H1 (cell line): ENCODE results near the gene RANBP17. TPM values are rescaled to one million over a fixed set of nuclear protein-coding genes. Genes with fewer than 3 reads are reported as not detected.

ENCODE experiments used
- CTCF ChIA-PET: fragments of 300-600 bp; sonication (Branson Sonifier 250); formaldehyde crosslinking; loops from one replicate; lab custom pipeline; 2021; ENCODE audit not compliant: partially characterized antibody; lab: Charles Lee
- POLR2A ChIA-PET: fragments of 300-600 bp; sonication (Branson Sonifier 250); formaldehyde crosslinking; loops from one replicate; lab custom pipeline; 2021; ENCODE audit warnings: inconsistent platforms; ENCODE audit not compliant: partially characterized antibody; lab: Charles Lee
- DNase-seq, 2 experiments: peaks; one replicate each; pipeline versions ENCODE4 v3.0.0 to v3.0.0-alpha.2; 2010 to 2022; ENCODE audit warnings: low spot score in 2 of 2, low read depth in 1 of 2, mixed read lengths in 1 of 2
- FAIRE-seq: peaks from 2 replicates; lab custom pipeline; 2011; peaks lifted over from hg19 to GRCh38; lab: Jason Lieb, UNC
- H2AFZ ChIP-seq: 2 replicates; pipeline ENCODE4 v1.8.1; 2012; ENCODE audit warnings: low read length, inconsistent platforms
- H2AK5ac ChIP-seq: 2 replicates; pipeline ENCODE4 v1.6.1; 2013; ENCODE audit warnings: low read depth, low read length
- H2BK120ac ChIP-seq: replicated peaks from 2 replicates; pipeline ENCODE3; 2013; ENCODE audit warnings: low read depth, low read length, inconsistent platforms
- H2BK12ac ChIP-seq: 2 replicates; pipeline ENCODE4 v1.6.1; 2013; ENCODE audit warnings: low read depth, low read length
- H2BK15ac ChIP-seq: 2 replicates; pipeline ENCODE4 v1.6.1; 2013; ENCODE audit warnings: low read length
- H2BK20ac ChIP-seq: 2 replicates; pipeline ENCODE4 v1.6.1; 2013; ENCODE audit warnings: low read length
- H2BK5ac ChIP-seq: 2 replicates; pipeline ENCODE4 v1.6.1; 2013; ENCODE audit warnings: low read depth, low read length
- H3K14ac ChIP-seq: 2 replicates; pipeline ENCODE4 v1.6.1; 2013; ENCODE audit warnings: inconsistent platforms; ENCODE audit not compliant: insufficient read length
- H3K18ac ChIP-seq: 2 replicates; pipeline ENCODE4 v1.6.1; 2013; ENCODE audit warnings: low read length; ENCODE audit errors: extremely low read depth
- H3K23ac ChIP-seq: 2 replicates; pipeline ENCODE4 v1.6.1; 2013; ENCODE audit warnings: inconsistent platforms; ENCODE audit not compliant: insufficient read length
- H3K23me2 ChIP-seq: 2 replicates; pipeline ENCODE4 v1.6.1; 2013; ENCODE audit warnings: low read depth, low read length
- H3K27ac ChIP-seq: 2 replicates; pipeline ENCODE4 v1.6.1; 2011; ENCODE audit warnings: low read depth, low read length, inconsistent platforms
- H3K27me3 ChIP-seq, 4 experiments: replicated peaks in 1 of 4; 1 replicate in 1 of 4; 2 replicates in 3 of 4; pipeline versions ENCODE4 v1.6.1 to v1.8.1; 2011 to 2013; ENCODE audit warnings: low read length in 3 of 4, mild to moderate bottlenecking in 3 of 4, inconsistent platforms in 2 of 4, mixed read lengths in 2 of 4, moderate library complexity in 1 of 4; ENCODE audit not compliant: control insufficient read depth in 3 of 4, insufficient read depth in 3 of 4; ENCODE audit errors: extremely low read depth in 1 of 4
- H3K36me3 ChIP-seq, 4 experiments: 2 replicates each; pipeline versions ENCODE4 v1.6.1 to v1.8.1; 2011 to 2013; ENCODE audit warnings: mild to moderate bottlenecking in 4 of 4, low read length in 3 of 4, moderate library complexity in 2 of 4, control low read depth in 1 of 4, inconsistent platforms in 1 of 4; ENCODE audit not compliant: insufficient read depth in 4 of 4, control insufficient read depth in 2 of 4
- H3K4ac ChIP-seq: replicated peaks from 2 replicates; pipeline ENCODE3; 2013; ENCODE audit warnings: low read length, low read depth, mixed read lengths, inconsistent platforms; ENCODE audit not compliant: insufficient read length
- H3K4me1 ChIP-seq, 4 experiments: replicated peaks in 1 of 4; 1 replicate in 1 of 4; 2 replicates in 3 of 4; pipeline versions ENCODE4 v1.6.1 to v1.8.1; 2011 to 2013; ENCODE audit warnings: low read length in 3 of 4, inconsistent platforms in 2 of 4, mixed read lengths in 1 of 4; ENCODE audit not compliant: insufficient read depth in 4 of 4, control insufficient read depth in 3 of 4
- H3K4me2 ChIP-seq, 2 experiments: 2 replicates each; pipeline versions ENCODE4 v1.6.1 to v1.8.1; 2011 to 2013; ENCODE audit warnings: low read depth in 2 of 2, low read length in 2 of 2, control low read depth in 1 of 2, inconsistent platforms in 1 of 2, mild to moderate bottlenecking in 1 of 2; ENCODE audit not compliant: insufficient read depth in 1 of 2
- H3K4me3 ChIP-seq, 4 experiments: fragments of 200-600, 300-600 bp in 1 of 4; sonication (generic), shearing (Covaris generic), sonication (Bioruptor Twin) in 1 of 4; 2 replicates each; pipeline versions ENCODE4 v1.5.1 to v1.8.1; 2011 to 2016; ENCODE audit warnings: low read length in 4 of 4, low read depth in 3 of 4, control low read depth in 2 of 4, inconsistent platforms in 2 of 4, mild to moderate bottlenecking in 2 of 4, mixed read lengths in 1 of 4, moderate library complexity in 1 of 4; ENCODE audit not compliant: insufficient read depth in 2 of 4; ENCODE audit errors: extremely low read depth in 1 of 4
- H3K56ac ChIP-seq: replicated peaks from 2 replicates; pipeline ENCODE3; 2013; ENCODE audit warnings: low read depth, mild to moderate bottlenecking, mixed read lengths, low read length, inconsistent platforms; ENCODE audit not compliant: insufficient read length
- H3K79me1 ChIP-seq: 2 replicates; pipeline ENCODE4 v1.6.1; 2013; ENCODE audit warnings: low read depth, low read length, control low read depth
- H3K79me2 ChIP-seq, 2 experiments: 2 replicates each; pipeline versions ENCODE4 v1.6.1 to v1.8.1; 2012 to 2013; ENCODE audit warnings: low read length in 2 of 2, mild to moderate bottlenecking in 2 of 2, inconsistent platforms in 1 of 2; ENCODE audit not compliant: insufficient read depth in 2 of 2, control insufficient read depth in 1 of 2
- H3K9ac ChIP-seq, 4 experiments: replicated peaks in 1 of 4; 1 replicate in 1 of 4; 2 replicates in 3 of 4; pipeline versions ENCODE4 v1.6.1 to v1.8.1; 2011 to 2013; ENCODE audit warnings: low read depth in 3 of 4, low read length in 3 of 4, control low read depth in 2 of 4, mild to moderate bottlenecking in 2 of 4, moderate library complexity in 2 of 4, inconsistent platforms in 1 of 4; ENCODE audit errors: extremely low read depth in 1 of 4
- H3K9me3 ChIP-seq, 2 experiments: 2 replicates each; pipeline versions ENCODE4 v1.6.1 to v1.8.1; 2012 to 2013; ENCODE audit warnings: mild to moderate bottlenecking in 2 of 2, moderate library complexity in 2 of 2, control low read depth in 1 of 2, inconsistent platforms in 1 of 2, low read depth in 1 of 2, low read length in 1 of 2, mixed read lengths in 1 of 2; ENCODE audit not compliant: insufficient read depth in 2 of 2
- H4K20me1 ChIP-seq, 2 experiments: replicated peaks in 1 of 2; 2 replicates each; pipeline versions ENCODE3 to v1.8.1; 2011 to 2013; ENCODE audit warnings: inconsistent platforms in 2 of 2, low read length in 2 of 2, mild to moderate bottlenecking in 1 of 2; ENCODE audit not compliant: insufficient read depth in 2 of 2, control insufficient read depth in 1 of 2
- H4K5ac ChIP-seq: 2 replicates; pipeline ENCODE4 v1.6.1; 2013; ENCODE audit warnings: low read length, low read depth, mixed read lengths, inconsistent platforms; ENCODE audit not compliant: insufficient read length
- H4K8ac ChIP-seq: 2 replicates; pipeline ENCODE4 v1.8.0; 2013; ENCODE audit warnings: mild to moderate bottlenecking, moderate library complexity, low read length, inconsistent platforms; ENCODE audit not compliant: insufficient read depth; ENCODE audit errors: extremely low read depth
- H4K91ac ChIP-seq: replicated peaks from 2 replicates; pipeline ENCODE3; 2013; ENCODE audit warnings: low read length, mixed read lengths, inconsistent platforms; ENCODE audit not compliant: insufficient read length
- TEAD4 ChIP-seq: IDR thresholded peaks from 2 replicates; pipeline ENCODE4 v1.6.1; 2012; ENCODE audit warnings: low read depth, low read length, inconsistent platforms, mixed read lengths
- WGBS, 2 experiments: shearing (Covaris generic) in 1 of 2; methylation state at CpG; one replicate each; pipeline versions ENCODE4 v1.1.6 to v1.1.7; 2013 to 2015; ENCODE audit warnings: low lambda C conversion rate in 2 of 2, mixed read lengths in 2 of 2, inconsistent platforms in 1 of 2, low coverage in 1 of 2, missing lambda C conversion rate in 1 of 2; ENCODE audit not compliant: insufficient replicate concordance in 2 of 2, insufficient coverage in 1 of 2, insufficient read length in 1 of 2; ENCODE audit errors: extremely low coverage in 1 of 2, missing lambda C conversion rate in 1 of 2; 5-methylcytosine and 5-hydroxymethylcytosine counted together
- polyA plus RNA-seq, 7 experiments: library from polyadenylated mRNA; depleted of rRNA in 3 of 7; stranded (reverse) in 5 of 7; unstranded in 2 of 7; fragments of >200 nt in 5 of 7; fragments of 200-250 nt in 2 of 7; gene quantifications; 1 replicate in 5 of 7; 2 replicates in 1 of 7; 4 replicates in 1 of 7; pipeline versions ENCODE4 v1.2.1 to v1.2.3, GENCODE V29; 2011 to 2013; ENCODE audit warnings: missing spikeins in 2 of 7, mixed read lengths in 2 of 7
- total RNA-seq: library from RNA; stranded (reverse); fragmentation: NEBNext Ultra II Directional; extraction: Animal tissue kit (Norgen Biotek cat#: 25700); gene quantifications from 2 replicates; pipeline ENCODE4 v1.2.1, GENCODE V29; 2021
- TF ChIP-seq, protein P1 (sequence below), 3 experiments: IDR thresholded peaks; 1 replicate in 2 of 3; 2 replicates in 1 of 3; pipeline versions ENCODE4 v1.5.1 to v1.6.1; 2011; ENCODE audit warnings: low read length in 3 of 3, mild to moderate bottlenecking in 3 of 3, inconsistent platforms in 2 of 3, low read depth in 1 of 3, moderate library complexity in 1 of 3; ENCODE audit not compliant: insufficient read depth in 1 of 3; ENCODE audit errors: control extremely low read depth in 1 of 3

Gene RANBP17
- total and polyA plus RNA-seq, 2 of the 8 experiments (the other 6 are each of a cell fraction or from before 2014, with no cell fraction given) = 8.6 to 21.3 TPM

DNA sequence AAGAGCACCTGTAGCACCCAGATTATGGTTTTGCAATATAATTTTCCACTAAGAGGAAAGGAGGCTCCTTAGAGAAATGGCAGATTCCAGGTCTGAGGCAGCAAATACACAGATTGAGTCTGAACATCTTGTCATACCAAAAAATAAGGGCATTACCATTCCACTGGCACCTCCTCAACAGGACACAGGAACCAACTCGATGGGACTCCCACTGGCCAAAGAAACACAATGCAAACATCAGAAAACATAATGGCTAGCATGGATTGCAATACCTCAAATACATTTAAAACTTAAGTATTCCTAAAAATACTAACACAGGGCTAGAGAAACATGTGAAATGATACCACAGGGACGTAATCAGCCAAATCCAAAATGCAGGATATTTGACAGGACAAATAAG is 12.4 kb upstream of the RANBP17 start:
- Histone ChIP-seq H3K18ac (no peak overlapping the region), H2BK20ac (no peak overlapping the region), H2BK12ac (no peak overlapping the region), H3K23ac (no peak overlapping the region), H4K5ac (no peak overlapping the region), H2AK5ac (no peak overlapping the region), H3K9me3 (no peaks in the 10 kb centered on the region), H3K79me1 (no peaks in the 10 kb centered on the region), H2BK15ac (no peak overlapping the region), H3K4me1 (no peaks in the 10 kb centered on the region), H2BK120ac (no peak overlapping the region), H4K20me1 (no peaks in the 10 kb centered on the region), H3K27me3 (no peaks in the 10 kb centered on the region), H3K14ac (no peak overlapping the region), H3K4me3 (no peak overlapping the region), H4K91ac (no peak overlapping the region), H3K23me2 (no peaks in the 10 kb centered on the region; the same call in 1 of the 2 replicates), H2BK5ac (no peak overlapping the region), H3K36me3 (no peaks in the 10 kb centered on the region), H3K27ac (no peak overlapping the region), H3K4me2 (no peak overlapping the region), H3K56ac (no peak overlapping the region), H4K8ac (no peak overlapping the region), H3K9ac (no peak overlapping the region), H2AFZ (no peak overlapping the region), H3K79me2 (no peaks in the 10 kb centered on the region), H3K4ac (no peak overlapping the region)
- DNase-seq (no peak), FAIRE-seq (peak; percentile 58)
- CTCF ChIA-PET = interaction anchor here (0.9 to 1.0 kb wide), 2 partner anchors 16 to 182 kb away, joined by 3 read pairs; no protein-coding TSS in a partner anchor
- POLR2A ChIA-PET = no interaction called here
- WGBS, 2 experiments = 82% methylated on average over 2 of the region's 2 CpGs; no CpG with 5 or more reads in 1 of the 2 experiments
- TF ChIP-seq, protein P1, sequence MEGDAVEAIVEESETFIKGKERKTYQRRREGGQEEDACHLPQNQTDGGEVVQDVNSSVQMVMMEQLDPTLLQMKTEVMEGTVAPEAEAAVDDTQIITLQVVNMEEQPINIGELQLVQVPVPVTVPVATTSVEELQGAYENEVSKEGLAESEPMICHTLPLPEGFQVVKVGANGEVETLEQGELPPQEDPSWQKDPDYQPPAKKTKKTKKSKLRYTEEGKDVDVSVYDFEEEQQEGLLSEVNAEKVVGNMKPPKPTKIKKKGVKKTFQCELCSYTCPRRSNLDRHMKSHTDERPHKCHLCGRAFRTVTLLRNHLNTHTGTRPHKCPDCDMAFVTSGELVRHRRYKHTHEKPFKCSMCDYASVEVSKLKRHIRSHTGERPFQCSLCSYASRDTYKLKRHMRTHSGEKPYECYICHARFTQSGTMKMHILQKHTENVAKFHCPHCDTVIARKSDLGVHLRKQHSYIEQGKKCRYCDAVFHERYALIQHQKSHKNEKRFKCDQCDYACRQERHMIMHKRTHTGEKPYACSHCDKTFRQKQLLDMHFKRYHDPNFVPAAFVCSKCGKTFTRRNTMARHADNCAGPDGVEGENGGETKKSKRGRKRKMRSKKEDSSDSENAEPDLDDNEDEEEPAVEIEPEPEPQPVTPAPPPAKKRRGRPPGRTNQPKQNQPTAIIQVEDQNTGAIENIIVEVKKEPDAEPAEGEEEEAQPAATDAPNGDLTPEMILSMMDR (IDR thresholded peaks at IDR 0.05; ENCODE audit: control extremely low read depth in 1 of 3, insufficient read depth in 1 of 3, low read depth in 1 of 3, low read length in 3 of 3) = peak in 1 of 3 experiments; percentile 29; a peak in 1 of 4 replicates
- TF ChIP-seq TEAD4 = no peak
